Measurements from ENCODE around the gene TRIM13.
"Not testable (repeated sequence)": the region's sequence is repeated elsewhere in the genome, so short reads cannot be mapped to it uniquely, and the experiment has no call there.

Gene TRIM13

GRCh38 chr13:49998714-49999624 is 2.1 kb downstream of the TRIM13 start:
- no peak for DNase-seq

GRCh38 chr13:50001287-50001686 is 4.4 kb downstream of the TRIM13 start:
- no peak for DNase-seq

- DNase-seq: no peak
Measured at GRCh38 chr13:50006426-50007135, 9.7 kb downstream of the TRIM13 start.

- no peak for DNase-seq
Measured at GRCh38 chr13:50011461-50011860, 14.6 kb downstream of the TRIM13 start.

GRCh38 chr13:50012396-50013169 is 15.7 kb downstream of the TRIM13 start:
- DNase-seq: no peak

GRCh38 chr13:50014386-50014785 is 17.5 kb downstream of the TRIM13 start:
- no peak for DNase-seq

- no peak for DNase-seq
Measured at GRCh38 chr13:50015258-50015657, 18.4 kb downstream of the TRIM13 start, which contains the start of gene KCNRG. Gene KCNRG, plus strand, starts transcription at chr13:50015444. Its CDS starts 50 bp downstream, at chr13:50015494.

- DNase-seq: no peak
Measured at GRCh38 chr13:50015750-50016149, 18.9 kb downstream of the TRIM13 start.

- no peak for DNase-seq
Measured at GRCh38 chr13:50016444-50016843, 19.6 kb downstream of the TRIM13 start.

GRCh38 chr13:50017819-50018218 is 21.0 kb downstream of the TRIM13 start:
- no peak for DNase-seq

GRCh38 chr13:50025436-50025835 is 28.6 kb downstream of the TRIM13 start:
- DNase-seq: no peak

GRCh38 chr13:50026788-50027473 is 30.1 kb downstream of the TRIM13 start:
- DNase-seq: no peak

GRCh38 chr13:50030315-50030714 is 33.5 kb downstream of the TRIM13 start:
- DNase-seq: no peak

- DNase-seq: no peak
Measured at GRCh38 chr13:50033725-50034124, 36.9 kb downstream of the TRIM13 start.

GRCh38 chr13:50037788-50038187 is 40.9 kb downstream of the TRIM13 start:
- no peak for DNase-seq

GRCh38 chr13:50038266-50038665 is 41.4 kb downstream of the TRIM13 start:
- no peak for DNase-seq

GRCh38 chr13:50052478-50052877 is 55.6 kb downstream of the TRIM13 start:
- DNase-seq: no peak

GRCh38 chr13:50053844-50054243 is 57.0 kb downstream of the TRIM13 start:
- no peak for DNase-seq

- DNase-seq: no peak
Measured at GRCh38 chr13:50055454-50055853, 58.6 kb downstream of the TRIM13 start.

GRCh38 chr13:50060718-50061117 is 63.9 kb downstream of the TRIM13 start:
- no peak for DNase-seq

GRCh38 chr13:50062336-50062735 is 65.5 kb downstream of the TRIM13 start:
- DNase-seq: not testable (repeated sequence)

GRCh38 chr13:50065712-50066111 is 68.9 kb downstream of the TRIM13 start:
- DNase-seq: no peak
